Activated CD8-positive, alpha-beta T cell treated with anti-CD3 and anti-CD28 coated beads for 36 hours (primary cell): ENCODE measurements around the gene IRS1. TPM values are rescaled to one million over a fixed set of nuclear protein-coding genes. Genes with fewer than 3 reads are reported as not detected.
A peak's percentile ranks its signal among the peaks of the same experiment; 100 is the strongest.

ENCODE experiments used
- ATAC-seq: fragments of 200-7000 bp; cut with Tn5 transposase; one replicate; pipeline ENCODE4 v1.10.0; 2021; ENCODE audit warnings: mild to moderate bottlenecking, moderate library complexity
- CTCF ChIA-PET: fragments of 350-600 bp; sonication (Branson Sonifier 250); formaldehyde crosslinking; loops from one replicate; lab custom pipeline; 2021; ENCODE audit warnings: antibody characterized with exemption; lab: Charles Lee
- POLR2A ChIA-PET: fragments of 350-600 bp; sonication (Branson Sonifier 250); formaldehyde crosslinking; loops from one replicate; lab custom pipeline; 2021; ENCODE audit warnings: antibody characterized with exemption; lab: Charles Lee
- DNase-seq: peaks from one replicate; pipeline ENCODE4 v3.0.0-alpha.2; 2020
- H3K27ac Mint-ChIP-seq: one replicate; pipeline ENCODE4 v1.8.0; 2021; ENCODE audit warnings: mild to moderate bottlenecking, mixed read lengths
- H3K27me3 Mint-ChIP-seq: one replicate; pipeline ENCODE4 v1.8.0; 2021; ENCODE audit warnings: mixed read lengths
- H3K36me3 Mint-ChIP-seq: one replicate; pipeline ENCODE4 v1.8.0; 2021; ENCODE audit warnings: low read depth, mixed read lengths
- H3K4me1 Mint-ChIP-seq: one replicate; pipeline ENCODE4 v1.8.0; 2021; ENCODE audit warnings: low read depth, mixed read lengths
- H3K4me3 Mint-ChIP-seq: one replicate; pipeline ENCODE4 v1.8.0; 2021; ENCODE audit warnings: mild to moderate bottlenecking, moderate library complexity, mixed read lengths
- H3K9me3 Mint-ChIP-seq: one replicate; pipeline ENCODE4 v1.8.0; 2021; ENCODE audit warnings: mixed read lengths
- intact Hi-C: fragments of 100-400 bp; cut with micrococcal nuclease; formaldehyde crosslinking; loops from one replicate; pipeline ENCODE4 v1.10.0; 2022
- total RNA-seq, 2 experiments: library from RNA; stranded (reverse); gene quantifications; one replicate each; pipeline ENCODE4 v1.2.3, GENCODE V29; 2021
- TF ChIP-seq, protein P1 (sequence below): fragments of 200-600 bp; IDR thresholded peaks from one replicate; pipeline ENCODE4 v1.8.0; 2022; ENCODE audit warnings: antibody characterized with exemption, mild to moderate bottlenecking

The IRS1 gene
- total RNA-seq, 2 experiments from 2014 or later = 3.5 to 4.0 TPM

- Mint-ChIP-seq H3K4me1 (no peaks in the 10 kb centered on the region), H3K27me3 (peaks cover 26% of the 10 kb centered on the region), H3K36me3 (no peaks in the 10 kb centered on the region), H3K27ac (no peak overlapping the region), H3K9me3 (no peaks in the 10 kb centered on the region), H3K4me3 (no peak overlapping the region)
- CTCF ChIA-PET = interaction anchor here (1.2 kb wide), 2 partner anchors 9 to 74 kb away, joined by 3 read pairs; partner anchors contain the start of gene IRS1
- POLR2A ChIA-PET = no interaction called here
- TF ChIP-seq, protein P1, sequence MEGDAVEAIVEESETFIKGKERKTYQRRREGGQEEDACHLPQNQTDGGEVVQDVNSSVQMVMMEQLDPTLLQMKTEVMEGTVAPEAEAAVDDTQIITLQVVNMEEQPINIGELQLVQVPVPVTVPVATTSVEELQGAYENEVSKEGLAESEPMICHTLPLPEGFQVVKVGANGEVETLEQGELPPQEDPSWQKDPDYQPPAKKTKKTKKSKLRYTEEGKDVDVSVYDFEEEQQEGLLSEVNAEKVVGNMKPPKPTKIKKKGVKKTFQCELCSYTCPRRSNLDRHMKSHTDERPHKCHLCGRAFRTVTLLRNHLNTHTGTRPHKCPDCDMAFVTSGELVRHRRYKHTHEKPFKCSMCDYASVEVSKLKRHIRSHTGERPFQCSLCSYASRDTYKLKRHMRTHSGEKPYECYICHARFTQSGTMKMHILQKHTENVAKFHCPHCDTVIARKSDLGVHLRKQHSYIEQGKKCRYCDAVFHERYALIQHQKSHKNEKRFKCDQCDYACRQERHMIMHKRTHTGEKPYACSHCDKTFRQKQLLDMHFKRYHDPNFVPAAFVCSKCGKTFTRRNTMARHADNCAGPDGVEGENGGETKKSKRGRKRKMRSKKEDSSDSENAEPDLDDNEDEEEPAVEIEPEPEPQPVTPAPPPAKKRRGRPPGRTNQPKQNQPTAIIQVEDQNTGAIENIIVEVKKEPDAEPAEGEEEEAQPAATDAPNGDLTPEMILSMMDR = no peak
- intact Hi-C loops = no loop called here
- DNase-seq (no peak), ATAC-seq (no peak)
Observed at GRCh38 chr2:226725126-226725860, 74.3 kb downstream of the IRS1 start.

DNA sequence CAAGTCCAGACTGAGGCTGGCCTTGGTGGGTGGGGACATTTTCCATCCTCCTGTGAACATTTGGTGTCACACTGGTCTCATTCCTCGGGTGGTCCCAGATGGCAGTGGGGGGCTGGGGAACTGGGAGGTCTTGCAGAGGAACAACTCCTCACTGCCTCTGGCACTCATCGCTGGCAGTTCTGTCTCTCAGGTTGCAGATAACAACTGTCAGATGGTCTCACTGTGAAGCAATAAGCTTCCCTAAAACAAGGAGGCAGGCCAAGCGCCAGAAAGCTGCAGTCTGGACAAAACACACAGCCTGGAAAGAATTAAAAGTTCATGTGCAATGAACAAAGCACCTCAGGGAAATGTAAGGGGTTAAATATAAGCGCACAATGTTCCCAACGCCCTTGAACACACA, 78.1 kb downstream of the IRS1 start:
- intact Hi-C loops = no loop called here
- Mint-ChIP-seq H3K4me1 (no peaks in the 10 kb centered on the region), H3K4me3 (no peak overlapping the region), H3K27ac (no peak overlapping the region), H3K36me3 (no peaks in the 10 kb centered on the region), H3K9me3 (no peaks in the 10 kb centered on the region), H3K27me3 (peaks cover 28% of the 10 kb centered on the region)
- ChIA-PET CTCF (no interaction called here), POLR2A (no interaction called here)
- ATAC-seq = no peak
- TF ChIP-seq, protein P1 = no peak
- DNase-seq = no peak

- CTCF ChIA-PET = no interaction called here
- H3K4me3 Mint-ChIP-seq = no peak overlapping the region
- peaks cover 3% of the 10 kb centered on the region for H3K4me1 Mint-ChIP-seq
- no peaks in the 10 kb centered on the region for H3K9me3 Mint-ChIP-seq
- H3K27me3 Mint-ChIP-seq = peaks cover 28% of the 10 kb centered on the region
- H3K27ac Mint-ChIP-seq = no peak overlapping the region
- POLR2A ChIA-PET = no interaction called here
- intact Hi-C loops = no loop called here
- ATAC-seq = no peak
- no peaks in the 10 kb centered on the region for H3K36me3 Mint-ChIP-seq
- no peak for DNase-seq
- TF ChIP-seq, protein P1 = no peak
Observed at GRCh38 chr2:226720948-226721347, 78.7 kb downstream of the IRS1 start.

DNA sequence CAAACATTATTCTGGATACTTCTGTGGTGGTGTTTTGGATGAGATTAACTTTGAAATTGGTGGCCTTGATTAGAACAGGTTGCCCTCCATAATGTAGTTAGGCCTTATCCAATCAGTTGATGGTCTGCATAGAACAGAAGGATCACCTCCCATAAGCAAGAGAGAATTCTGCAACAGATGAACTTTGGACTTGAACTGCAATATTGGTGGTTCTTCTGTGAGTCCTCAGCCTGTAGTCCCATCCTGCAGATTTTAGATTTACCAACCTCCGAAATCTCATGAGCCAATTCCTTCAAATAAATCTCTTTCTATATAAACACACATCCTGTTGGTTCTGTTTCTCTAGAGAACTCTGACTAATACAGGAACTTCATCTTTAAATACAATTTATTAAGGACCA, 81.9 kb downstream of the IRS1 start:
- DNase-seq (no peak), ATAC-seq (no peak)
- Mint-ChIP-seq H3K27me3 (peaks cover 17% of the 10 kb centered on the region), H3K36me3 (no peaks in the 10 kb centered on the region), H3K4me1 (peaks cover 3% of the 10 kb centered on the region), H3K9me3 (no peaks in the 10 kb centered on the region), H3K4me3 (no peak overlapping the region), H3K27ac (no peak overlapping the region)
- TF ChIP-seq, protein P1 = no peak
- CTCF ChIA-PET = no interaction called here
- POLR2A ChIA-PET = no interaction called here
- intact Hi-C loops = no loop called here

GRCh38 chr2:226716126-226716525, 83.5 kb downstream of the IRS1 start:
- ChIA-PET CTCF (interaction anchor here (0.9 kb wide), 1 partner anchor 9 kb away, joined by 3 read pairs; no protein-coding TSS in a partner anchor), POLR2A (no interaction called here)
- H3K36me3 Mint-ChIP-seq = no peaks in the 10 kb centered on the region
- H3K27me3 Mint-ChIP-seq = peaks cover 15% of the 10 kb centered on the region
- DNase-seq = peak; percentile 4
- intact Hi-C loops = no loop called here
- no peak overlapping the region for H3K27ac Mint-ChIP-seq
- peaks cover 3% of the 10 kb centered on the region for H3K4me1 Mint-ChIP-seq
- TF ChIP-seq, protein P1 = no peak
- no peak overlapping the region for H3K4me3 Mint-ChIP-seq
- no peak for ATAC-seq
- H3K9me3 Mint-ChIP-seq = no peaks in the 10 kb centered on the region
